Osteoblast (primary cell): ENCODE data around the gene CP. TPM values are rescaled to one million over a fixed set of nuclear protein-coding genes. Genes with fewer than 3 reads are reported as not detected.

Experiments
- DNase-seq: peaks from one replicate; pipeline ENCODE4 v3.0.0; 2011; ENCODE audit warnings: low spot score, mixed read lengths; ENCODE audit not compliant: insufficient read length; ENCODE audit errors: missing footprints
- H2AFZ ChIP-seq: 2 replicates; pipeline ENCODE4 v1.6.0; 2011; ENCODE audit warnings: mild to moderate bottlenecking, low read length
- H3K27ac ChIP-seq: 2 replicates; pipeline ENCODE4 v1.5.1; 2011; ENCODE audit warnings: mild to moderate bottlenecking, low read depth, low read length, moderate library complexity
- H3K27me3 ChIP-seq: 2 replicates; pipeline ENCODE4 v1.6.0; 2012; ENCODE audit warnings: mild to moderate bottlenecking, control low read depth, inconsistent platforms, low read length, moderate library complexity; ENCODE audit not compliant: insufficient read depth
- H3K36me3 ChIP-seq: 2 replicates; pipeline ENCODE4 v1.5.1; 2011; ENCODE audit warnings: mild to moderate bottlenecking, low read length, control low read depth, moderate library complexity; ENCODE audit not compliant: insufficient read depth
- H3K4me1 ChIP-seq: 2 replicates; pipeline ENCODE4 v1.5.1; 2011; ENCODE audit warnings: mild to moderate bottlenecking, low read length, control low read depth, moderate library complexity; ENCODE audit not compliant: insufficient read depth
- H3K4me2 ChIP-seq: 2 replicates; pipeline ENCODE4 v1.6.0; 2011; ENCODE audit warnings: mild to moderate bottlenecking, low read length; ENCODE audit not compliant: insufficient read depth
- H3K4me3 ChIP-seq: fragments of 200-600 bp; sonication (generic); 3 replicates; pipeline ENCODE4 v1.5.1; 2012; ENCODE audit warnings: mild to moderate bottlenecking, low read length, inconsistent platforms; ENCODE audit not compliant: insufficient read depth
- H3K79me2 ChIP-seq: 2 replicates; pipeline ENCODE4 v1.6.0; 2012; ENCODE audit warnings: mild to moderate bottlenecking, low read length, control low read depth, inconsistent platforms; ENCODE audit not compliant: insufficient read depth
- H3K9me3 ChIP-seq: 2 replicates; pipeline ENCODE4 v1.5.1; 2011; ENCODE audit warnings: low read depth, low read length, control low read depth
- H4K20me1 ChIP-seq: 2 replicates; pipeline ENCODE4 v1.6.0; 2012; ENCODE audit warnings: mild to moderate bottlenecking, low read length, control low read depth; ENCODE audit not compliant: insufficient read depth
- CTCF ChIP-seq: IDR thresholded peaks from 2 replicates; pipeline ENCODE4 v1.5.1; 2011; ENCODE audit warnings: mild to moderate bottlenecking, low read depth, low read length, moderate library complexity; ENCODE audit errors: extremely low read depth
- total RNA-seq: library from RNA; depleted of rRNA; stranded (reverse); fragments of >200 nt; gene quantifications from 2 replicates; pipeline ENCODE4 v1.2.3, GENCODE V29; 2012

The CP gene
- total RNA-seq, 1 donor, result 1.4 TPM

DNA sequence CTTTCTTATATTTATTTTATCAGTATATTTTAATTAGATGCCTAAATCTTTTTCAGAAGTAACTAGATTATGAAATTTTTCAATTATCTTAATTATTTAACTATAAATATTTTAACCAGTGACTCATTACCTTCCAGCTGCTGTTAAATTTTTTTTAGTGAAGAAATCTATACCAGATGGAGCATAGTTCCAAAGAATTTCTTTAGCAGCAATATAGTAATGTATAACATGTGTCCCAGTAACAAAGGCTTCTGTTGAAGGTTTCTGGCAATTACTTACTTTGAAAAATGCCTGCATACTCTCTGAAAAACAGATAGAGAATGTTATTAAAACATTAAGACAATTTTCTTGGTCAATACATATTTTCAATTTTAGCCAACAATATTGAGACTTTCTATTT is 45.1 kb upstream of the CP start:
- no peaks in the 10 kb centered on the region for H4K20me1 ChIP-seq
- DNase-seq, result no peak
- H3K4me3 ChIP-seq, result no peak overlapping the region
- no peaks in the 10 kb centered on the region for H3K27me3 ChIP-seq
- H3K4me1 ChIP-seq, result no peaks in the 10 kb centered on the region
- no peaks in the 10 kb centered on the region for H3K9me3 ChIP-seq
- no peak overlapping the region for H3K27ac ChIP-seq
- H3K4me2 ChIP-seq, result no peak overlapping the region
- H3K36me3 ChIP-seq, result no peaks in the 10 kb centered on the region
- TF ChIP-seq CTCF, result no peak
- H3K79me2 ChIP-seq, result no peaks in the 10 kb centered on the region
- H2AFZ ChIP-seq, result no peak overlapping the region

DNA sequence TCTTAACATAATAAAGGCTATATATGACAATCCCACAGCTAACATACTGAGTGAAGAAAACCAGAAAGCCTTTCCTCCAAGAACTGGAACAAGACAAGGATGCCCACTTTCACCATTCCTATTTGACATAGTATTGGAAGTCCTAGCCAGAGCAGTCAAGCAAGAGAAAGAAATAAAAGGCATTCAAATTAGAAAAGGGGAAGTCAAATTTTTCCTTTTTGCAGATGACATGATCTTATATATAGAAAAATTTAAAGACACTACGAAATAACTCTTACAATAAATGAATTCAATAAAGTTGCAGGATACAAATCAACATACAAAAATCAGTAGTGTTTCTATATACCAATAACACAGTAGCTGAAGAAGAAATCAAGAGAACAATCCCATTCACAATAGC is 42.2 kb upstream of the CP start:
- Histone ChIP-seq H3K27ac (no peak overlapping the region), H3K4me1 (no peaks in the 10 kb centered on the region), H3K9me3 (no peaks in the 10 kb centered on the region), H2AFZ (no peak overlapping the region), H3K36me3 (no peaks in the 10 kb centered on the region), H3K27me3 (no peaks in the 10 kb centered on the region), H3K4me2 (no peak overlapping the region), H4K20me1 (no peaks in the 10 kb centered on the region), H3K4me3 (no peak overlapping the region), H3K79me2 (no peaks in the 10 kb centered on the region)
- no peak for DNase-seq
- TF ChIP-seq CTCF, result no peak

GRCh38 chr3:149258714-149259113 is 37.1 kb upstream of the CP start:
- Histone ChIP-seq H4K20me1 (no peaks in the 10 kb centered on the region), H3K27me3 (no peaks in the 10 kb centered on the region), H3K36me3 (no peaks in the 10 kb centered on the region), H3K79me2 (no peaks in the 10 kb centered on the region), H2AFZ (no peak overlapping the region), H3K4me3 (no peak overlapping the region), H3K27ac (no peak overlapping the region), H3K4me2 (no peak overlapping the region), H3K9me3 (no peaks in the 10 kb centered on the region), H3K4me1 (peaks cover 5% of the 10 kb centered on the region)
- DNase-seq, result no peak
- no peak for TF ChIP-seq CTCF

- Histone ChIP-seq H4K20me1 (no peaks in the 10 kb centered on the region), H3K9me3 (no peaks in the 10 kb centered on the region), H3K27ac (no peak overlapping the region), H3K79me2 (no peaks in the 10 kb centered on the region), H3K4me3 (no peak overlapping the region), H3K27me3 (no peaks in the 10 kb centered on the region), H2AFZ (no peak overlapping the region), H3K4me1 (peaks cover 5% of the 10 kb centered on the region), H3K36me3 (no peaks in the 10 kb centered on the region), H3K4me2 (no peak overlapping the region)
- TF ChIP-seq CTCF, result no peak
- no peak for DNase-seq
These were observed 36.7 kb upstream of the CP start for GRCh38 chr3:149258298-149258697.
